ENCODE data around the gene TRPV5.

TRPV5 gene

DNA sequence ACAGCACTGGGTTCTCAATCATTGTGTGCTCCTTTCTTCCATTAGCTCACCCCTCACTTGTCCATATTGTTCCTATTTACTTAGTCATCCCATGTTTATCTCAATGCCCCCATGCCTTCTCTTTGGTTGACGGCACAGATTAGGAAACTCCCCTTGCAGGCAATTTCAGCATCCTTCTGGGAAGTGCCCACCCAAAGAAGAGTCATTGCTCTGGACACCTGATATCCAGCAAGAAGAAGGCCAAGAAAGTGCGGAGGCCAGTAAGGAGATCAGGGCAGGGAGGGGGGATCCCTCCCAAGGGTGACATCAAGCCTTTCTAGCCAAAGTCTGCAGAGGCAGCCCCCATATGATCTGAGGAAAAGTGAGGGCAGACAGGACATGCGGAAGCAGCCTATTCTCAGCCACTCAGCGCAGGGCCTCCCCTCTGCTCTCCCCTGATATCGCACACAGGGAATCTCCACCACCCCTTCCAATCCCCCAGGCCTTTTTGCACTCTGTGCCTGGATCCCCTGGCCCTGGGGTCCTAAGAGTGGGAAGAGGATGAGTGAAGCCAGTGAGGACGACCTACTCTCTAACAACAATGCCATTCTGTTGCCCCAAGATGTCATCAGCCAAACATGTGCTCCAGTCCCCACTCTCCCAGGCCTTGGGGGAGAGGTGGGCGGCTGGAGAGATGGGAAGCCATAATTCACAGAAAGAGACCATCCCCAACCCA is 49.8 kb downstream of the TRPV5 start:
- DNase-seq = no peak

DNA sequence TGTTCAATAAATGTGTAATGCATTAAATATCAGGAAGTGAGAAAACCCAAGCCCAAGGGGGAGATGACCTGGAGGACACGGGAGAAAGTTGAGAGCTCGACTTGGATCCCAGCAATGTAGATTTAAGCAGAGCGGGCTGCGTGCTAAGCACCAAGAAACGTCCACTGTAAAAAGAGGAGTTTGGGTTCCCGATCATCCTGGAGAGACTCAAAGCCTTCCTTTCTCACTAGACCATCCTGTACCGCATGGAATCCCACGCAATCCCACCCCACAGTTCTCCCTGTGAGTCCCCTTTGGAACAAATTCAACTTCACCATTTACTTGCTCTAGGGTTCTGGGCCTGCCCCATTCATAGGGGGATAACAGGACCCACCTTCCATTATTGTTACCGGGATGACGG is 50.4 kb downstream of the TRPV5 start:
- DNase-seq = no peak

DNA sequence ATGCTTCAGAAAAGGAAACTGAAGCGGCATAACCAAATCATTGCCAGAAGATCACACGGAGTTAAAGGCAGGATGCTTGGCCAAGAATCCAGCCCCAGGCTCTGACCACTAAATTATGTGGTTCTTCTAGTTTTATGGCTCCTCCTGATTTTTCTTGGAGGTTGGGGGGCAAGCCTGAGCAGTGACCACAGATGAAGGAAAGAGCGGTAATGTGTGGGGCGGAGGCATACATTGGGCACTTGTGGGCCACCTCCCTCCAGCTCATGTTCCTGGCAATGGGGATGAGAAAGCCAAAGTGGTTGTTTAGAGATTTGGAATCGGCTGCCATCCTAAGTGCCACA is 51.2 kb downstream of the TRPV5 start:
- DNase-seq = no peak

DNA sequence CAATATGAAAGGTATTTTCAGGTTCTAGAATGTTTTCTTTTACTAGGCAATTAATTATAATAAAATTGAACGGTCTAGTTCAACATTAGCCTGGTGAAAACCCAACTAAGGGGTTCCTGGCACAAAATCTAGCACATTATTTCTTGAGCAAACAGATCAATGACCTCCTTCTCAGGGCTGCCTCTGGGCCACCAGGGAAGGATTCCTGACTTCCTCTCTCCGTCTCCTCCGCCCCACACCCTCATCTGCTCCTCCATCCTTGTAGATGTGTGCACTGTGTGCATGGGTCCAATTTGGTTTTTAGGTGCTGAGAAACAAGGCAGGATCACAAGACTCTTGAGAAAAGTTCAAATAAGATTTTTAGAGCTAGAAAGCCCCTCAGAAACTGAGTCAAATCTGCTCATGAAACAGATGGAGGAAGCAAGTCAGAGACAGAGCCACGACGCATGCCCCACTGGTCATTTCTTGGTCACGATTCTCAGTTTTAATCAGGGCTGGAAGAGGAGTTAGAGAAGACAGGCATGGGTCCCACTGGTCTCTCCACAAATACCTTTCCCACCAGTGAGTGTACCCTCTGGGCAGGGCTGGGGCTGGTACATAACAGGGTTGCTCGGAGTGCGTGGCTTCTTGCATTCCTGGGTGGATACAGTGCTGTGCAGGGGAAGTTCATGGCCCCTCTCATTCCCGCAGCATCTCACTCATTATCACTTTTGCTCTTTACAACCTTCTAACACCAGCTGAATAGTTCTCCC is 51.8 kb downstream of the TRPV5 start:
- no peak for DNase-seq

- DNase-seq = no peak
Measured at GRCh38 chr7:142880876-142881505, 52.6 kb downstream of the TRPV5 start.

DNA sequence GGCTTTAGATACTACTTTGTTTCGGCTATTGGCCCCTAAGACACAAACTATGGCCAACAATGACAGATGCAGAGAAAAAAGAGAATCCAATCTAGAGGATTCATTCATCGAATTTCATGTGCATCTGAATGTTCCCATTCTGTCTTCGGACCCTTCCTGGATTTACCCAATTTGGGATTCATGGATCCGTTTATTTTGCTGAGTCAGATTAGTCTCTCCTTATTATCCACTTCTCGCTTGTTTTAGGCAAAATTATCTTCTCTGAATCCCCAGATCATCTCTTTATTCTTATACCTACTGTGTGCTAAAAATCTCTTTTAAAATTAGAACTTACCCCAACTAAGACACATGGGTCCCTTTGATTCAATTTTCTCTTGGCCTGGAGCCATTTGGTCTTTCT is 54.5 kb downstream of the TRPV5 start:
- no peak for DNase-seq

DNA sequence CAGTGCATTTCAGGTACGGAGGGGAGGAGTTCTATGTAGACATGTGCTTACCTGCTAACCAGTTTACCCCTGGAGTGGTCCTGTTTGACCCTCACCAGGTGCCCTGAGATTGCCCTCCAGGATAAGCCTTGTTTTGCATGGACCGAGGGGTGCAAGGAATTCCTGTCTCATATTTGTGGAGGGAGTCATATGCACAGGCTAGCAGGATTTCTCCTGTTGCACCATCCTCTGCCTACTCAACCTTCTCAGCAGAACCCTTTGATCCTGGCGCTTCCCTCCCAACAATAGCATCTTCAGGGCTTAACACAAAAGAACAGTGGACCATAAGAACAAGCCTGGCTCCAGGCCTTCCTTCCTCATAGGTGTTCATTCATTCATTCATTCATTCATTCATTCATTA is 55.2 kb downstream of the TRPV5 start:
- DNase-seq = no peak

DNA sequence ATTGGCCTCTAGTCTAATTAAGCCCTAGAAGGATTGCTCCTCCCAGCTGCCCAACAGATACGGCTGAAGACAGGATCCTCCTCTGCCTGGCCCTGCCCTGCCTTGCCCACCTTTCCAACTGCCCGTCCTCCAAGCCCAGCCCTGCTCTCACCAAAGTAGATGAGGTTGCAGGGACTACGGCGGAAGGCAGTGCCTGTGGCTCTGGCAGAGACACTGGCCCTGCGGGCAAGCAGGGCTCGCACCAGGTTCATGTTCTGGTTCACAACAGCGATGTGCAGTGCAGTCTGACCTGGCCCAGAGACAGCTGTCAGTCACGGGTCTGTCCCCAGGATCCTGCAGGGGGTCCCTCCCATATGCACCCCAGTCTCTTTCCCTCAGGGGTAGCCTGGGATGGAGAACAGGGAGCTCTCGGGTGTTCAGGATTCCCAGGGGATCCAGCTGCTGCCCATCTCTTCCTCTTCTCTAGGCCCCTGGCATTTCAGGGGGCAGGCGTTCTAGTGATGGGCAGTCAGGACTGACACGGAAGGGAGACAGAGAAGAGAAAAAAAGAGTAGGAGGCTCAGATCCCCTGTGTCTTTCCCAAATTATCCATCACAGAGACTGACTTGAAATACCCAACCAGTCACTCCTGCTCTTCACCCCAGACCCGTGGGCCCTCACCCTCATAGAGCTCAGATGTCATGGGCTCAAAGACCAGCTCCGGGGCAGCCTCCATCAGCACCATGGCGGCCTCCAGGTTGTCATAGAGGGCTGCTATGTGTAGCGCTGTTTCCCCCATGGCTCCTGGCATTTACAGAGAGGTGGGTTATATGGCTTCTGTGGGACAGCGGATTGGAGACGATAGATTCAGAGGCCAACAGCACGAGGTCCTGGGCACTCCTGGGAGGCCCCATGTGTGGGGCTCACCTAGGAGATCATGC is 56.3 kb downstream of the TRPV5 start:
- DNase-seq = no peak

DNA sequence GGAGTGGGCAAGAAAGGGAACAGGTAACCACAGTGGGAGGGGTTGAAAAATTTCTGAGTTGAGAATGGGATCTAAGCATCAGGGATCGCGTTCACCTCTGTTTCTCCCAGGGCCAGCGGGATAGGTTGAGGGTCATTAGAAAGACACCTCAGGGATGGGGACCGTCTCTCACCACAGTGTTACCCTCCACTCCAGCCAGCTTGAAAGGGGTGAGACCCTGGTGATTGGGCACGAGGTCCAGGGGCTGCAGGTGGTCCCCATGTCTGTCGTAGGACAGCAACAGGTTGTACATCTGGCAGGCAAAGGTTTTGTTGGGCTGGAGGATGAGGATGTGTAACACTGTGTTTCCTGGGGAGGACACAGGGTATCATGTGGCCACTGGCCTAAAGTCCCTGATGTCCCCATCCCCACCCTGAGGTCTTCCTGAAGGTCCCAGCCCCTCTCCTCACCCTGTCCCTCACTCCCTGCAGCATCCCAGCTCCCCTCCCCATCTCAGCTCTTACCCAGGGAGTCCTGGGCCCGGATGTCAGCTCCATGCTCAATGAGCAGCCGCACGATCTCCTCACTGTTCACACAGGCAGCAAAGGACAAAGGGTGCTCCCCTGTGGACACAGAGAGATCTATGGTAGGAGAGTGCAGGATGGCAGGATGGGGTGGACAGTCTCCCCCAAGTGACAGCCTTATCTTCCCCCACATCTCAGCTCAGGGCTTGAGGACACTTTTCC is 57.1 kb downstream of the TRPV5 start:
- DNase-seq = no peak

DNA sequence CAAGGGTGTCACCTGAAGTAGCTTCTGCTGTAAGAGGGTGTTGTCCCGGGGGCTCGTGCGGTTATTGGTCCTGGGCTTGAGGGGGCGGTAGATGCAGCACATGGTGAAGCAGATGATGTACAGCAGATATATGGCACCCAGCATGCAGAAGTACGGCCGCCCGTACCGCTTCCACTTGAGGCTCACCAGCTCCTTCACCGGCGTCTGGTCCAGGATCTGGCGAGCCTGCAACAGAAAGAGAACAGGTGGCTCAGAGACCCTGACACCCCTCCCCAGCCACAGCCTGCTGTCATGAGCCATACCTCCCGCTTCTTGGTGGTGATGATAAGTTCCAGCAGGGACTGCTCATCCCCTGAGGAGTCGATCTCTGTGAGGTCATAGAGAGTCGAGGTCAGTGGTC is 58.1 kb downstream of the TRPV5 start:
- DNase-seq = no peak

- no peak for DNase-seq
Measured at GRCh38 chr7:142874837-142875236, 58.7 kb downstream of the TRPV5 start.

- no peak for DNase-seq
Measured at GRCh38 chr7:142874409-142874808, 59.1 kb downstream of the TRPV5 start.

DNA sequence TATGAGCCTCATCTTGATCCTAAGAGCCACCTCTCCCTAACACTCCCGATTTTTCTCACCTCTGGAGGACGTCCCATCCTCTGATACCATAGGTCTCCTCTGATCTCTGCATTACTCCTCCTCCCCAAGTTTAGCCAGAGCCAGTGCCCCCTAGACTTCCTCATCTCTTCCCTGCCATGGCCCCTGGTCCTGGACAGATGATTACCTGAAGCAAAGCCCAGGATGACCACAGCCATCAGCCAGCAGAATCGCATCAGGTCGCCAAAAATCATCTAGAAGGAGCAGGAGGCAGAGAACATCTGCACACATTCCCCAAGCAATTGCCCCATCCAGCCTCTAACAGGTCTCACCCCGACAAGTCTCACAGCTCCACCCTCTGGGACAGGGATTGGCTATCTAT is 59.7 kb downstream of the TRPV5 start:
- DNase-seq = no peak

GRCh38 chr7:142873281-142873784 is 60.2 kb downstream of the TRPV5 start:
- DNase-seq = no peak

- DNase-seq = no peak
Measured at GRCh38 chr7:142872106-142872675, 61.4 kb downstream of the TRPV5 start.

DNA sequence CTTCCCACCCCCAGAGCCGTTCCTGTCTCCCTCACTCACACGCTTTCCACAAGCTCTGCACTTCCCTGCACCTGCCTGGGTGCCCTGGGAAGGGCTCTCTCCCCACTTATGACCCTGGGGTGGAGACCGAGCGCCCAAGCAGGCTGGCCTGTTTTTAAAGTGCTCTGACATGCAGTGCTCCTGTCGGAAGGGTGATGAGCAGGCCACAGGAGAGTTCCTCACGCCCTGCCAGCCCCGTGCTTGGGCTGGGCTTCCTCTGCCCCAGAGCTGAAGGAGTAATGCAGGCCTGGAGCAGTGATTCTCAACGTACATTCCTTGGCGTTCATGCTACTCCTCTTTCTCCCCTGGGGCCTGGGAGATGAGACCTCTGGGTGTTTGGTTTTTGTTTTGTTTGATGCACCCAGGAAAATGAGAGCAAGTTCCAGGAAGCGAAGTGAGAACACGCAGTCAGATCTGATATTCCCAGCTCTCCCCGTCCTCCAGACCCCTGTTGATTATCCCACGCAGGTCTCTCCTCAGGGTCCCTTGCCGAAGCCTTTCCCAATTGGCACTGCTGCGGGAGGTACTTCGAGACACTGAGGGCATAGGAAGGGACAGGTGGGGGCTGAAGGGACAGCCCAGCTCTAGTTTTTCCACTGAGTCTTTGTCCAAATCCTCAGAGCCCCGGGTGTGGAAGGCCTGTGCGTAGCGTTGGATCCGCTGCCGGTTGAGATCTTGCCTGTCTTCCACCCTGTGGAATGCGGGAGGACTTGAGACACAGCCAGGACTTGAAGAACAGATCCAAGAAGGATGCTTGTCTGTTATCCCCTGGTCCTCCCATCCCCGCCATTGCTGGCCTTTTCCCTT is 62.1 kb downstream of the TRPV5 start:
- DNase-seq = no peak

GRCh38 chr7:142870566-142871259 is 62.8 kb downstream of the TRPV5 start:
- DNase-seq = no peak

- no peak for DNase-seq
Measured at GRCh38 chr7:142870147-142870559, 63.4 kb downstream of the TRPV5 start.

DNA sequence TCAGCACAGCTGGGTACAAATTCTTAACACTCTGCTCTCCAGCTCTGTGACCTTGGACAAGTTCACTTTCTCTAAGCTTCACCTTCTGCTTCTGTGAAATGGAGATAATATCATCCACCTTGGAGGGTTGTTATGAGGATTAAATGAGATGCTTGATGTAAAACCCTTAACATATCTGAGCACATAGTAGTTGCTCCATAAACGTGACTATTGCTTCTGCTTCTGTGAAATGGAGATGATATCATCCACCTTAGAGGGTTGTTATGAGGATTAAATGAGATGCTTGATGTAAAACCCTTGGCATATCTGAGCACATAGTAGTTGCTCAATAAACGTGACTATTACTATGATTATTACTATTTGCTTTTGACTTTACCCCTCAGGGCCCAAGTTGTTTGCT is 64.1 kb downstream of the TRPV5 start:
- DNase-seq = no peak

DNA sequence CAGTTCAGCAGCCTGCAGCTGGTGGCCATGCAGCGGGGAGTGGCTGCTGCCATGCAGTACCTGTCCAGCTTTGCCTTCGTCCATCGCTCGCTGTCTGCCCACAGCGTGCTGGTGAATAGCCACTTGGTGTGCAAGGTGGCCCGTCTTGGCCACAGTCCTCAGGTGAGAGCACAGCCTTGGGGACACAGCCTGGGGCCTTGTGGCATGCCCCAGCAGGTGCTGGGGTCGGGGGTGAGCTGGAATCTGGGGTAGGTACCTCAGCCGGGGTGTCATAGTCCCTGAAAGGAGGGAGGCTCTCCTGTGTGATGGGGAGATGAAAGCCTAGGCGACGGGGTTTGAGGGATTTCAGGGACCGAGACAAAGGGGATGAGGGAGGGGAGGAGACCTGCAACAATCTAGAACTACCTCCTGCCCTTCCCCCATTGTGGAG is 64.5 kb downstream of the TRPV5 start:
- DNase-seq = no peak
